NT2/D1 (cell line): ENCODE results near the gene FHOD3.

Experiments
- SUZ12 ChIP-seq: IDR thresholded peaks from 2 replicates; pipeline ENCODE4 v1.6.1; 2011; ENCODE audit not compliant: insufficient read length, insufficient read depth; ENCODE audit errors: extremely low read depth
- ZNF274 ChIP-seq: IDR thresholded peaks from 2 replicates; pipeline ENCODE4 v1.6.1; 2011; ENCODE audit warnings: mild to moderate bottlenecking, low read depth, low read length

GRCh38 chr18:36428431-36429029 is 131.0 kb downstream of the FHOD3 start:
- TF ChIP-seq ZNF274, result no peak
- TF ChIP-seq SUZ12, result no peak
